Measurements from ENCODE around the gene LAMC2. TPM values are rescaled to one million over a fixed set of nuclear protein-coding genes. Genes with fewer than 3 reads are reported as not detected.

LAMC2 gene
- total RNA-seq, 1 experiment from 2014 or later, result 0.11 TPM

GRCh38 chr1:183267646-183268431, 81.8 kb downstream of the LAMC2 start:
- intact Hi-C loops (cut with micrococcal nuclease; ENCODE audit: unreplicated experiment), result no loop called here
- Histone ChIP-seq H3K36me3 (ENCODE audit: insufficient read depth, low read length, poor library complexity, severe bottlenecking) (no peaks in the 10 kb centered on the region), H3K27me3 (replicated peaks; ENCODE audit: insufficient read depth, low read depth, low read length, poor library complexity) (no peaks in the 10 kb centered on the region), H3K9me3 (ENCODE audit: low read depth, low read length, poor library complexity, severe bottlenecking) (no peaks in the 10 kb centered on the region), H3K4me3 (ENCODE audit: low read depth, low read length, poor library complexity, severe bottlenecking) (no peak overlapping the region), H3K4me1 (ENCODE audit: insufficient read depth, low read length, poor library complexity, severe bottlenecking) (no peaks in the 10 kb centered on the region), H3K27ac (ENCODE audit: low read depth, low read length, poor library complexity, severe bottlenecking) (no peak overlapping the region)
- POLR2A ChIA-PET (ENCODE audit: low non-redundant PET), result no interaction called here
- no TSS peak for BruUV-seq (replicated peaks)
- no peak for DNase-seq (ENCODE audit: low spot score)
- TF ChIP-seq CTCF (conservative IDR thresholded peaks at IDR 0.05; ENCODE audit: low read depth, low read length), result no peak
- TF ChIP-seq EZH2 (IDR thresholded peaks at IDR 0.05; ENCODE audit: borderline replicate concordance, low read depth, low read length, poor library complexity, severe bottlenecking), result no peak
- CTCF ChIA-PET, result no interaction called here

GRCh38 chr1:183270541-183271141, 84.6 kb downstream of the LAMC2 start:
- ChIA-PET POLR2A (ENCODE audit: low non-redundant PET) (no interaction called here), CTCF (no interaction called here)
- no peak for DNase-seq (ENCODE audit: low spot score)
- H3K4me3 ChIP-seq (ENCODE audit: low read depth, low read length, poor library complexity, severe bottlenecking), result no peak overlapping the region
- no peaks in the 10 kb centered on the region for H3K36me3 ChIP-seq (ENCODE audit: insufficient read depth, low read length, poor library complexity, severe bottlenecking)
- H3K4me1 ChIP-seq (ENCODE audit: insufficient read depth, low read length, poor library complexity, severe bottlenecking), result no peaks in the 10 kb centered on the region
- no peaks in the 10 kb centered on the region for H3K9me3 ChIP-seq (ENCODE audit: low read depth, low read length, poor library complexity, severe bottlenecking)
- intact Hi-C loops (cut with micrococcal nuclease; ENCODE audit: unreplicated experiment), result no loop called here
- H3K27ac ChIP-seq (ENCODE audit: low read depth, low read length, poor library complexity, severe bottlenecking), result no peak overlapping the region
- no peak for TF ChIP-seq EZH2 (IDR thresholded peaks at IDR 0.05; ENCODE audit: borderline replicate concordance, low read depth, low read length, poor library complexity, severe bottlenecking)
- TF ChIP-seq CTCF (conservative IDR thresholded peaks at IDR 0.05; ENCODE audit: low read depth, low read length), result no peak
- BruUV-seq (replicated peaks), result no TSS peak
- H3K27me3 ChIP-seq (replicated peaks; ENCODE audit: insufficient read depth, low read depth, low read length, poor library complexity), result no peaks in the 10 kb centered on the region

- no peaks in the 10 kb centered on the region for H3K27me3 ChIP-seq (replicated peaks; ENCODE audit: insufficient read depth, low read depth, low read length, poor library complexity)
- ChIA-PET POLR2A (ENCODE audit: low non-redundant PET) (no interaction called here), CTCF (no interaction called here)
- TF ChIP-seq EZH2 (IDR thresholded peaks at IDR 0.05; ENCODE audit: borderline replicate concordance, low read depth, low read length, poor library complexity, severe bottlenecking) (no peak), CTCF (conservative IDR thresholded peaks at IDR 0.05; ENCODE audit: low read depth, low read length) (no peak)
- H3K4me3 ChIP-seq (ENCODE audit: low read depth, low read length, poor library complexity, severe bottlenecking), result no peak overlapping the region
- intact Hi-C loops (cut with micrococcal nuclease; ENCODE audit: unreplicated experiment), result no loop called here
- no peak for DNase-seq (ENCODE audit: low spot score)
- H3K27ac ChIP-seq (ENCODE audit: low read depth, low read length, poor library complexity, severe bottlenecking), result no peak overlapping the region
- no peaks in the 10 kb centered on the region for H3K4me1 ChIP-seq (ENCODE audit: insufficient read depth, low read length, poor library complexity, severe bottlenecking)
- BruUV-seq (replicated peaks), result no TSS peak
- H3K36me3 ChIP-seq (ENCODE audit: insufficient read depth, low read length, poor library complexity, severe bottlenecking), result no peaks in the 10 kb centered on the region
- no peaks in the 10 kb centered on the region for H3K9me3 ChIP-seq (ENCODE audit: low read depth, low read length, poor library complexity, severe bottlenecking)
Measured at GRCh38 chr1:183272390-183272848, 86.4 kb downstream of the LAMC2 start.

Data from A673 (cell line).